Naive thymus-derived CD4-positive, alpha-beta T cell (primary cell): ENCODE measurements around the gene ZNF618. TPM values are rescaled to one million over a fixed set of nuclear protein-coding genes. Genes with fewer than 3 reads are reported as not detected.

Experiments
- ATAC-seq: fragments of 150-1000 bp; cut with Tn5 transposase; 2 replicates; pipeline ENCODE4 v1.10.0; 2021; ENCODE audit warnings: mild to moderate bottlenecking, moderate library complexity
- CTCF ChIA-PET: fragments of 350-600 bp; sonication (Branson Sonifier 250); formaldehyde crosslinking; loops from one replicate; lab custom pipeline; 2021; ENCODE audit warnings: antibody characterized with exemption; lab: Charles Lee
- POLR2A ChIA-PET: fragments of 350-600 bp; sonication (Branson Sonifier 250); formaldehyde crosslinking; loops from one replicate; lab custom pipeline; 2021; ENCODE audit warnings: antibody characterized with exemption, inconsistent platforms; lab: Charles Lee
- DNase-seq, 9 donors: peaks; one replicate each; pipeline versions ENCODE4 v3.0.0 to v3.0.0-alpha.2; 2020 to 2022; ENCODE audit warnings: mixed read lengths in 1 of 9
- H3K27ac ChIP-seq: one replicate; pipeline ENCODE4 v1.7.0; 2013; ENCODE audit warnings: mild to moderate bottlenecking, low read depth, low read length, moderate library complexity
- H3K27me3 ChIP-seq, 2 donors: one replicate each; pipeline ENCODE4 v1.7.0; 2013; ENCODE audit warnings: low read length in 2 of 2, mild to moderate bottlenecking in 2 of 2, moderate library complexity in 2 of 2; ENCODE audit not compliant: control insufficient read depth in 2 of 2, insufficient read depth in 2 of 2
- H3K36me3 ChIP-seq, 3 experiments: 1 replicate in 2 of 3; 2 replicates in 1 of 3; pipeline ENCODE4 v1.7.0; 2013; ENCODE audit warnings: low read length in 3 of 3, mild to moderate bottlenecking in 3 of 3, moderate library complexity in 1 of 3; ENCODE audit not compliant: insufficient read depth in 3 of 3, control insufficient read depth in 2 of 3
- H3K4me1 ChIP-seq, 2 donors: one replicate each; pipeline ENCODE4 v1.7.0; 2013; ENCODE audit warnings: low read length in 2 of 2, mild to moderate bottlenecking in 2 of 2, moderate library complexity in 1 of 2; ENCODE audit not compliant: control insufficient read depth in 2 of 2, insufficient read depth in 2 of 2
- H3K4me3 ChIP-seq: 2 replicates; pipeline ENCODE4 v1.7.0; 2013; ENCODE audit warnings: mild to moderate bottlenecking, low read length
- H3K9me3 ChIP-seq, 3 experiments: 1 replicate in 2 of 3; 2 replicates in 1 of 3; pipeline ENCODE4 v1.7.0; 2013; ENCODE audit warnings: low read length in 3 of 3; ENCODE audit not compliant: control insufficient read depth in 2 of 3
- H3K27ac Mint-ChIP-seq, 9 donors: one replicate each; pipeline ENCODE4 v1.8.0; 2020 to 2022; ENCODE audit warnings: mixed read lengths in 9 of 9, mild to moderate bottlenecking in 8 of 9, moderate library complexity in 5 of 9, inconsistent platforms in 2 of 9
- H3K27me3 Mint-ChIP-seq, 5 donors: one replicate each; pipeline ENCODE4 v1.8.0; 2021 to 2022; ENCODE audit warnings: mixed read lengths in 5 of 5, mild to moderate bottlenecking in 1 of 5
- H3K36me3 Mint-ChIP-seq, 5 donors: one replicate each; pipeline ENCODE4 v1.8.0; 2020 to 2022; ENCODE audit warnings: mixed read lengths in 5 of 5, mild to moderate bottlenecking in 3 of 5, inconsistent platforms in 1 of 5
- H3K4me1 Mint-ChIP-seq, 7 donors: one replicate each; pipeline ENCODE4 v1.8.0; 2020 to 2022; ENCODE audit warnings: mixed read lengths in 7 of 7, mild to moderate bottlenecking in 3 of 7, inconsistent platforms in 1 of 7
- H3K4me3 Mint-ChIP-seq, 10 donors: one replicate each; pipeline ENCODE4 v1.8.0; 2020 to 2022; ENCODE audit warnings: mild to moderate bottlenecking in 10 of 10, mixed read lengths in 10 of 10, moderate library complexity in 6 of 10, inconsistent platforms in 2 of 10
- H3K9me3 Mint-ChIP-seq, 11 donors: one replicate each; pipeline ENCODE4 v1.8.0; 2020 to 2022; ENCODE audit warnings: mixed read lengths in 11 of 11, mild to moderate bottlenecking in 4 of 11, inconsistent platforms in 1 of 11, moderate library complexity in 1 of 11
- intact Hi-C, 2 donors: fragments of 100-400 bp; cut with micrococcal nuclease; formaldehyde crosslinking; loops; one replicate each; pipeline ENCODE4 v1.15.1; 2023
- polyA plus RNA-seq, 2 donors: library from polyadenylated mRNA; unstranded; fragments of 300-500 nt; fragmentation: Illumina TruSeq; gene quantifications; one replicate each; pipeline ENCODE4 v1.2.3, GENCODE V29; 2021
- total RNA-seq, 6 experiments: library from RNA in 5 of 6; stranded (reverse) in 5 of 6; gene quantifications; 1 replicate in 5 of 6; 2 replicates in 1 of 6; pipeline ENCODE4 v1.2.3 and lab custom pipeline; 2021 to 2026

Gene ZNF618
- total and polyA plus RNA-seq, 7 experiments from 2014 or later, result 0.17 to 3.3 (median 1.1) TPM

DNA sequence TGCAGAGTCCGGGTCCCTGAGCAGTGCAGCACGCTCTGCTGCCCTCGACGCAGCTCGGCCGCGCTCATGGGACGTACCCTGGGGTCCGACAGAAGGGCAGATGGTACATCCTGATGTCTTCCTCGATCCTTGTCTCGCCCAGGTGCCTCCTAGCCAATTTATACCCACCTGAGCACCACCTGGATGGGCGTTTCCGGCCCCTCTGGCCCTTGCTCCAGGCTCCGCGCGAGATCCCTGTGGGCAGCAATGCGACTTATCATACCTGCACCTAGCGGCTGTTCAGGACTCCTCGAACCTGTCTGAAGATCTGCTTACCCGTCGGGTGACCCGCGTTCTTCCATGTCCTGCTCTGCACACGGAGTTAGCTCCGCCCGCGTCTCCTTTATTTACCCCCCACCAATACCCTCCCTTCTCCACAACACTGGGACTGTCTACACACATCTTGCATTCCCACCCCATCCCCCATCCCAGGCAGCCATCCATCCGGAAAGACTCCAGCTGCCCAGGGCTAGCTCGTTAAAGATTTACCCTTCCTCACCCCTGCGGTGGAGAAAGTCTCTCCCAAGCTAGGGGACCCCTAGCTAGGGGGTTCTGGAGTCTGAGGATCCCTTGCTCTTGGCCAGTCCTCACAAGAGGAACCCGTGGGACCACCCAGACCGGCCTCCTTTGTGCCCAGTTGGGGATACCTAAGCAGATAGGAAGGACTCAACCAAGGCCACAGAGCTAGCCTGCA lies 223.0 kb downstream of the ZNF618 start, which contains the start of gene KIF12:
Gene KIF12 (minus strand): TSS at position 357 of the 733 bp plus-strand sequence. CDS start 16 bp downstream, at position 341.
- Mint-ChIP-seq H3K4me3 (peak within 1 kb of the TSS in 6 of 10 donors; percentile 8 to 76 (median 52)), H3K27ac (no peak within 1 kb of the TSS), H3K36me3 (peaks cover 0 to 7% (median 0%) of the 10 kb centered on the region in 5 donors), H3K27me3 (peaks cover 38 to 51% (median 48%) of the 10 kb centered on the region in 5 donors), H3K4me1 (peaks cover 2 to 15% (median 13%) of the 10 kb centered on the region in 7 donors), H3K9me3 (peaks cover 0 to 18% (median 5%) of the 10 kb centered on the region in 11 donors)
- Histone ChIP-seq H3K9me3 (peaks cover 0 to 4% (median 0%) of the 10 kb centered on the region in 3 experiments), H3K27me3 (peaks cover 0 to 8% of the 10 kb centered on the region in 2 donors), H3K36me3 (no peaks in the 10 kb centered on the region), H3K4me3 (no peak within 1 kb of the TSS), H3K4me1 (no peaks in the 10 kb centered on the region), H3K27ac (no peak within 1 kb of the TSS)
- CTCF ChIA-PET, result no interaction called here
- intact Hi-C loops, result no loop called here
- ATAC-seq (no peak), DNase-seq (no peak)
- POLR2A ChIA-PET, result no interaction called here

DNA sequence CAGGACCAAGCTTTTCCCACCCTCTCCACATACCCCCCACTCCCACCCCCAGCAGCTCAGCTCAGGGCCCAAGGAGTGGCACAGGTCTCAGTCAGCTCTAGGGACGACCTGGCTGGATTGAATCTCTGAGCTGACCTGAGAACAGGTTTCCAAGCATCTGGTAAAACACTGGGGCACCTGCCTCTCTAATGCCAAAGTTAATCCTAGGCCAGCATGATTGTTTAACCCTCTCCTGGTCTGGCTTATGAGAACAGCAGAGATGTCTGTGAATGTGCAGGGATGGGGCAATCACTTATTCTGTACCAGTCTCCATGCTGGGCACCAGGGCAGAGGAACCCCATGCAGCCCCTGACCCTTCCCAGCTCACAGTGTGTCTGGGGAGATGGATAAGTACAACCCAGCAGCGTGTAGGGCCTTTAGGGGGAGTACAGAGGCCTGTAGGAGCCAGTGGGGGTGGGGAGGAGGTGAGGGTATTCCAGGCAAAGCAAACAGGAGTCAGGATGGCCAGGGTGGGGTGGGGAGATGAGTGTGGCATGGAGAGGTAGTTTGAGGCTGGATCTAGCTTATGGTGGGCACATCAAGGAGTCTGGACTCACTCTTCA lies 223.7 kb downstream of the ZNF618 start:
- peaks cover 2 to 15% (median 13%) of the 10 kb centered on the region in 7 donors for H3K4me1 Mint-ChIP-seq
- POLR2A ChIA-PET, result interaction anchor here (0.7 kb wide), 1 partner anchor 14 kb away, joined by 3 read pairs; no protein-coding TSS in a partner anchor
- CTCF ChIA-PET, result no interaction called here

DNA sequence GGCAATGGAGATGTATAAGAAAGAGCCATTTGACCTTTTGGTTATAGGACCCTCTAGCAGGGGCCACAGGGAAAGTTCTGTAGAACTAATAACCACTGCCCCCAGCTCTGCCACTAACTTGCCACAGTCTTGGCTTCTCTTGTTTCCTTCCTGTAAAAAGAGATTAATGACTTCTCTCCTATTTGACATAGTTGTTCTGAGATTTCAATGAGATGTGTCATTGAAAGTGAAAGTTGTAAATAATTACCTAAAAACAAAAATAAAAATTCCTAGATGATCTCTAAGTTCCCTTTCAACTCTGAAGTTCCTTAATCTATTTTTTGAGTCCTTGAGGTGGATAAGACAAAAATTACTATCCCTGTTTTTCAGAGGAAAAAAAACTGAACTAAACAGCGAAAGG lies 224.4 kb downstream of the ZNF618 start:
- POLR2A ChIA-PET, result interaction anchor here (0.7 kb wide), 1 partner anchor 13 kb away, joined by 3 read pairs; no protein-coding TSS in a partner anchor
- Histone ChIP-seq H3K4me1 (no peaks in the 10 kb centered on the region), H3K9me3 (peaks cover 0 to 4% (median 0%) of the 10 kb centered on the region in 3 experiments), H3K27ac (no peak overlapping the region), H3K36me3 (no peaks in the 10 kb centered on the region), H3K4me3 (no peak overlapping the region), H3K27me3 (peaks cover 0 to 8% of the 10 kb centered on the region in 2 donors)
- no peak for ATAC-seq
- Mint-ChIP-seq H3K4me1 (peaks cover 2 to 15% (median 13%) of the 10 kb centered on the region in 7 donors), H3K27ac (no peak overlapping the region), H3K4me3 (no peak overlapping the region), H3K9me3 (peaks cover 0 to 18% (median 5%) of the 10 kb centered on the region in 11 donors), H3K27me3 (peaks cover 26 to 53% (median 41%) of the 10 kb centered on the region in 5 donors), H3K36me3 (peaks cover 0 to 7% (median 0%) of the 10 kb centered on the region in 5 donors)
- DNase-seq, result no peak
- intact Hi-C loops, result no loop called here
- CTCF ChIA-PET, result no interaction called here

More for the DNA sequence above, 223.7 kb downstream of the ZNF618 start:
- intact Hi-C loops, result no loop called here
- no peak for DNase-seq
- Mint-ChIP-seq H3K9me3 (peaks cover 0 to 18% (median 5%) of the 10 kb centered on the region in 11 donors), H3K27ac (no peak overlapping the region), H3K27me3 (peaks cover 34 to 48% (median 44%) of the 10 kb centered on the region in 5 donors), H3K4me3 (peak overlapping the region in 1 of 10 donors; percentile 74), H3K36me3 (peaks cover 0 to 7% (median 0%) of the 10 kb centered on the region in 5 donors)
- H3K4me1 ChIP-seq, result no peaks in the 10 kb centered on the region
- ATAC-seq, result no peak
- H3K4me3 ChIP-seq, result no peak overlapping the region
- H3K36me3 ChIP-seq, result no peaks in the 10 kb centered on the region
- peaks cover 0 to 8% of the 10 kb centered on the region in 2 donors for H3K27me3 ChIP-seq
- peaks cover 0 to 4% (median 0%) of the 10 kb centered on the region in 3 experiments for H3K9me3 ChIP-seq
- H3K27ac ChIP-seq, result no peak overlapping the region

DNA sequence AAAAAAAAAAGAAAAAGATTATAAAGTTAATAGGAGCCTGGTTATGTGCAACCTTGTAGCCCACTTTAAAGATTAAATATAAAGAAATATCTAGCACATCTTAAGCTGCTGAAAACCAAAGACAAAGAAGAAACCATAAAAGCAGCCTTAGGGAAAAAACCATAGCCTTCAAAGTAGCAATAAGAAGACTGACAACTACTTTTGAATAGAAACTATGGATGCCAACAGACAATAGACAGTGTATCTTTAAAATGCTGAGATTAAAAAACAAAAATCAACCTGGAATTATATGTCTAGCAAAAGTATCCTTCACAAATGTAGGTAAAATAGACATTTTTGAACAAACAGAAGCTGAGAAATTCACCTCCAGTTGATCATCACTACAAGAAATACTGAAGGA lies 226.4 kb downstream of the ZNF618 start:
- DNase-seq (no peak), ATAC-seq (no peak)
- no peak overlapping the region for H3K4me3 ChIP-seq
- H3K9me3 ChIP-seq, result peaks cover 0 to 4% (median 0%) of the 10 kb centered on the region in 3 experiments
- H3K36me3 ChIP-seq, result no peaks in the 10 kb centered on the region
- peaks cover 0 to 4% (median 3%) of the 10 kb centered on the region in 7 donors for H3K4me1 Mint-ChIP-seq
- CTCF ChIA-PET, result interaction anchor here (1.2 kb wide), 1 partner anchor 201 kb away, joined by 3 read pairs; no protein-coding TSS in a partner anchor
- H3K36me3 Mint-ChIP-seq, result peaks cover 0 to 7% (median 0%) of the 10 kb centered on the region in 5 donors
- no peak overlapping the region for H3K27ac Mint-ChIP-seq
- H3K27me3 ChIP-seq, result peaks cover 0 to 2% of the 10 kb centered on the region in 2 donors
- no peak overlapping the region for H3K27ac ChIP-seq
- no peak overlapping the region for H3K4me3 Mint-ChIP-seq
- H3K9me3 Mint-ChIP-seq, result peaks cover 0 to 18% (median 5%) of the 10 kb centered on the region in 11 donors
- peaks cover 8 to 48% (median 24%) of the 10 kb centered on the region in 5 donors for H3K27me3 Mint-ChIP-seq
- POLR2A ChIA-PET, result no interaction called here
- intact Hi-C loops, result no loop called here
- H3K4me1 ChIP-seq, result no peaks in the 10 kb centered on the region

DNA sequence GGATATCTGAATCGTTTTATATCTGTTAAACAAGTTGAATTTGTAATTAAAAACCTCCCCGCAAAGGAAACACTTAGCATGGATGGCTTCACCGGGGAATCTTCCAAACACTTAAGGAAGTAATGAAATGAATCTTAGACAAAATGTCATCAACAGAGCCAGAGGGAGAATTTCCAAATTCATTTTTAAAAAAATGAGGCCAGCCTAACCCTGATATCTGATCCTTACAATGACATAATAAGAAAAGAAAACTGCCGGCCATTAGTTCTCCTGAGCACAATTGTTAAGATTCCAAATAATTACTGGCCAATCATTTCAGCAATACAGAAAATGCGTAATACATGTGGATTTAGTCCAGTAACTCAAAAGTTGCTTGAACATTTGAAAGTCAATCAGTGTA lies 229.1 kb downstream of the ZNF618 start:
- DNase-seq, result no peak
- Histone ChIP-seq H3K9me3 (peaks cover 0 to 4% (median 0%) of the 10 kb centered on the region in 3 experiments), H3K27me3 (no peaks in the 10 kb centered on the region), H3K36me3 (no peaks in the 10 kb centered on the region), H3K4me3 (no peak overlapping the region), H3K27ac (no peak overlapping the region), H3K4me1 (no peaks in the 10 kb centered on the region)
- ChIA-PET POLR2A (no interaction called here), CTCF (no interaction called here)
- no peak for ATAC-seq
- no peak overlapping the region for H3K27ac Mint-ChIP-seq
- H3K4me3 Mint-ChIP-seq, result no peak overlapping the region
- H3K9me3 Mint-ChIP-seq, result peaks cover 0 to 18% (median 6%) of the 10 kb centered on the region in 11 donors
- H3K4me1 Mint-ChIP-seq, result peaks cover 0 to 3% (median 0%) of the 10 kb centered on the region in 7 donors
- peaks cover 5 to 35% (median 11%) of the 10 kb centered on the region in 5 donors for H3K27me3 Mint-ChIP-seq
- intact Hi-C loops, result loop anchor here in 1 of 2 donors (5.0 kb wide), 1 partner anchor 52 kb away; the partner anchor contains the start of gene COL27A1
- peaks cover 0 to 7% (median 0%) of the 10 kb centered on the region in 5 donors for H3K36me3 Mint-ChIP-seq
